ENCODE results near the gene CDCA3.

Gene CDCA3

DNA sequence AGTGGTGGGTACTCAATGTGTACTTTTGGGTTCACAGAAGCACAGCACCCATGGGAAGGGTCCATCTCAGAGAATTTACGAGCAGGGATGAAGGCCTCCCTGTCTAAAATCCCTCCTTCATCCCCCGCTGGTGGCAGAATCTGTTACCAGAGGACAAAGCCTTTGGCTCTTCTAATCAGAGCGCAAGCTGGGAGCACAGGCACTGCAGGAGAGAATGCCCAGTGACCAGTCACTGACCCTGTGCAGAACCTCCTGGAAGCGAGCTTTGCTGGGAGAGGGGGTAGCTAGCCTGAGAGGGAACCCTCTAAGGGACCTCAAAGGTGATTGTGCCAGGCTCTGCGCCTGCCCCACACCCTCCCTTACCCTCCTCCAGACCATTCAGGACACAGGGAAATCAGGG is 30.9 kb downstream of the CDCA3 start:
- no peak for DNase-seq (ENCODE audit: low read depth in 3 of 3)

DNA sequence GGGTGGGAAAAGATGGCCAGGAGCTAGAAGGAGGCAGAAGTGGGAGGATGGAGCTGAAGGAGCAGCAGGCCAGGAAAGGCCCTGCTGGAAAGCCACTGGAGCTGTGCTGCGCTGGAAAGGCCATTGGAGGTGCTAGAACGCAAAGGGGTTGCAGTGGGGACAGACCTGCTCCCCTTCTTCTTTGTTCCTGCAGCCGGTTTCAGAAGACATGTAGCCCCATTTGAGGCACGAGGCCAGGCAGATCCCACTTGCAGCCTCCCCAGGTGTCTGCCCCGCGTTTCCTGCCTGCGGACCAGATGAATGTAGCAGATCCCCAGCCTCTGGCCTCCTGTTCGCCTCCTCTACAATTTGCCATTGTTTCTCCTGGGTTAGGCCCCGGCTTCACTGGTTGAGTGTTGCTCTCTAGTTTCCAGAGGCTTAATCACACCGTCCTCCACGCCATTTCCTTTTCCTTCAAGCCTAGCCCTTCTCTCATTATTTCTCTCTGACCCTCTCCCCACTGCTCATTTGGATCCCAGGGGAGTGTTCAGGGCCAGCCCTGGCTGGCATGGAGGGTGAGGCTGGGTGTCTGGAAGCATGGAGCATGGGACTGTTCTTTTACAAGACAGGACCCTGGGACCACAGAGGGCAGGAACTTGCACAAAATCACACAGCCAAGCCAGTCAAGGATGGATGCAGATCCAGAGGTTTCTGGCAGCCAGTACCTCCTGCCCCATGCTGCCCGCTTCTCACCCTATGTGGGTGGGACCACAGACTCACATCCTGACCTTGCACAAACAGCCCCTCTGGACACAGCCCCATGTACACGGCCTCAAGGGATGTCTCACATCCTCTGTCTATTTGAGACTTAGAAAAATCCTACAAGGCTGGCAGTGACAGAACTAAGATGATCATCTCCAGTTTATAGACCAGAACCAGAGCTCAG is 31.7 kb downstream of the CDCA3 start:
- no peak for DNase-seq (ENCODE audit: low read depth in 3 of 3)

GRCh38 chr12:6818645-6819044 is 32.4 kb downstream of the CDCA3 start:
- no peak for DNase-seq (ENCODE audit: low read depth in 3 of 3)

DNA sequence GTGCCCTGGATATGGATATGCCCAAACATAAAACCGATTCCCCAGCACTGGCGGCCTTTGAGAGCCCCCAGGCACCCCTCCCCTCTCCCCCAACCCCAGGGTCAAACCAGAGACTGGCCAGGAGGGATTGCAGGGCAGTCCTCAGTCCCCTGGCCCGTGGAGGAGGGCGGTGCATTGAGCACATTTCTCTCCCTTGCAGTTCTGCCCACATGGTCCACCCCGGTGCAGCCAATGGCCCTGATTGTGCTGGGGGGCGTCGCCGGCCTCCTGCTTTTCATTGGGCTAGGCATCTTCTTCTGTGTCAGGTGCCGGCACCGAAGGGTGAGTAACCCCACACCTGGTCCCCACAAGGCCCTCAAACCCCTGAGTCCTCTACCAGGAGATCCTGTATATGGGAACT is 32.9 kb downstream of the CDCA3 start:
- no peak for DNase-seq (ENCODE audit: low read depth in 3 of 3)

GRCh38 chr12:6817662-6818157 is 33.4 kb downstream of the CDCA3 start:
- DNase-seq (ENCODE audit: low read depth in 3 of 3): no peak

GRCh38 chr12:6817098-6817497 is 34.0 kb downstream of the CDCA3 start:
- no peak for DNase-seq (ENCODE audit: low read depth in 3 of 3)

GRCh38 chr12:6816598-6816997 is 34.5 kb downstream of the CDCA3 start:
- DNase-seq (ENCODE audit: low read depth in 3 of 3): no peak

DNA sequence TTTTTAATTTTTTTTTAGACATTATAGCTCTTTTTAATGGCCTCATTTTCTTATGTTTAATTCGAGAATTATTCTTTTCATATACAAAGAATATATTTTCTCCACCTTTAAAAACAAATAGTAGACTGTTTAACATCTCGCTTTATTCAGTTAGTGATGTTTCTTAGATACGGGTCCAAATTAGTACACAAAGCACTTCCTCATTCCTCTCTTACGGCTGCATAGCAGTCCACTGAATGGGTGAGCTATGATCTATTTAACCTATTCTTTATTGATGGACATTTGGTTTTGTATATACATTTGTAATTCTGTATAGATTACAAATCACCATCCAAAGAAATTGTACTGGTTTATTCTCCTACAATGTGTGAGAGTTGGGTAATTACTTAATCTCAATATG is 37.7 kb downstream of the CDCA3 start:
- DNase-seq (ENCODE audit: low read depth in 3 of 3): no peak

DNA sequence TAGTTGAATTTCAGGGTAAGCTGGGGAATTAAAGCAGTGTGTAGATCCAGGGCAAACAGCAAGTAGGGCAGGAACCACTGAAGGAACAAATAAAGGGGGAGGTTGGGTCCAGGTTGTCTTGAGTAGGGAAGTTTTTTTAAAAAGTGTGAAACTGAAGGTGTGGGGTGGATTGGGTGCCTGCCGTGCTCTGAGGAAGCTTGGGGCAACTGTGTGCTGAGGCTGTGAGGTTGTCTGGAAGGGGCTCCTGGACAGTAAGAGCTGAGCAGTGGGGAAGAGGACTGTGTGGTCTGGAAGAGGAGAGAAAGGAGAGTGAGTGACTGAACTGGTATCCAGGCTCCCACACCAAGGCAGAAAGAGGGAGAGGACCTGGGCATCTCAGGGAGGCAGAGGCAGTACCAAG is 40.3 kb downstream of the CDCA3 start:
- DNase-seq (ENCODE audit: low read depth in 3 of 3): no peak

GRCh38 chr12:6809056-6809455 is 42.0 kb downstream of the CDCA3 start:
- DNase-seq (ENCODE audit: low read depth in 3 of 3): no peak

DNA sequence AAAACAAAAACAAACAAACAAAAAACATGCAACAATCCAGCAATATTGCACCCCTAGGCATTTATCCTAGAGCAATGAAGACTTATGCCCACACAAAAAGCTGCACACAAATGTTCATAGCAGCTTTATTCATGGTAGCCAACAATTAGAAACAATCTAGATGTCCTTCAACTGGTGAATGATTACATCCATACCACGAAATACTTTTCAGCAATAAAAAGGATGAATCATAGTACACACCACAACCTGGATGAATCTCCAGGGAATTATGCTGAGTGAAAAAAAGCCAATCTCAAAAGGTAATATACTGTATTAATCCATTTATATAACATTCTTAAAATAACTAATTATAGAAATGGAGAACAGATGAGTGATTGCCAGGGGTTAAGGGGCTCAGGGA is 43.9 kb downstream of the CDCA3 start:
- no peak for DNase-seq (ENCODE audit: low read depth in 3 of 3)

DNA sequence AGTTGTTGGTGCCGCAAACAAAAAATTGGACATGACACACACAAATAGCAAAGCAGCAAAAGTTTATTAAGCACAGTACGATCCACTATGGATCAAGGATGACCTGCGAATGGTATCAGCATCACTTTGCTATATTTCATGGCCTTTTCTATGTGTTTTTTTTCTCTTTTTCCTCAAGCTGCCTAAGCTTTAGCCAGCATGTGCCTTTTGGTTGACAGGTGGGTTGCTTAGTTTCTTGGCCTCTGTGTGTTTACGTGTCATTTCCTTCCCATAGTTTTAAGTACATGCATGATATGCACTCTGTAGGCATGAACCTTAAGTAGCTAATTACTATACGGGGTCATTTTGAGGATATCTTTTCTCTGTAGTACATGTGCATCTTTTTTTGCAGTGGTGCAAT is 51.9 kb downstream of the CDCA3 start:
- no peak for DNase-seq (ENCODE audit: low read depth in 3 of 3)

Data from stimulated activated CD4-positive, alpha-beta T cell treated with anti-CD3 and anti-CD28 coated beads, TNF-alpha, amount 100 ng/mL, for 48 hours (primary cell).